ENCODE data around the gene F13A1. TPM values are rescaled to one million over a fixed set of nuclear protein-coding genes. Genes with fewer than 3 reads are reported as not detected.

F13A1 gene
- total RNA-seq, 4 donors from 2014 or later = 9.7 to 32.7 (median 17.2) TPM

- TF ChIP-seq EP300 (IDR thresholded peaks at IDR 0.05) = no peak
- TF ChIP-seq POLR2AphosphoS5 (IDR thresholded peaks at IDR 0.05) = no peak
- TF ChIP-seq CTCF (IDR thresholded peaks at IDR 0.05) = no peak
- TF ChIP-seq POLR2A (IDR thresholded peaks at IDR 0.05) = no peak
- Histone ChIP-seq H3K4me1 (no peaks in the 10 kb centered on the region), H3K27ac (peak overlapping the region; percentile 52), H3K4me3 (no peak overlapping the region), H3K27me3 (no peaks in the 10 kb centered on the region), H3K9me3 (no peaks in the 10 kb centered on the region), H3K36me3 (no peaks in the 10 kb centered on the region)
- WGBS = 70% methylated on average over 2 of the region's 3 CpGs
- DNase-seq (ENCODE audit: low spot score in 2 of 2) = no peak
Observed at GRCh38 chr6:6218759-6219085, 101.7 kb downstream of the F13A1 start.

GRCh38 chr6:6217855-6218758 is 102.4 kb downstream of the F13A1 start:
- H3K36me3 ChIP-seq = no peaks in the 10 kb centered on the region
- H3K27me3 ChIP-seq = no peaks in the 10 kb centered on the region
- DNase-seq (ENCODE audit: low spot score in 2 of 2) = no peak
- no peaks in the 10 kb centered on the region for H3K9me3 ChIP-seq
- no peaks in the 10 kb centered on the region for H3K4me1 ChIP-seq
- H3K4me3 ChIP-seq = no peak overlapping the region
- TF ChIP-seq POLR2AphosphoS5 (IDR thresholded peaks at IDR 0.05) (no peak), CTCF (IDR thresholded peaks at IDR 0.05) (no peak), EP300 (IDR thresholded peaks at IDR 0.05) (no peak)
- 47% methylated on average over 11 of the region's 11 CpGs for WGBS
- peak overlapping the region; percentile 52 for H3K27ac ChIP-seq

- 78% methylated on average over 2 of the region's 2 CpGs for WGBS
- TF ChIP-seq POLR2A (IDR thresholded peaks at IDR 0.05) = no peak
- no peak for TF ChIP-seq CTCF (IDR thresholded peaks at IDR 0.05)
- TF ChIP-seq EP300 (IDR thresholded peaks at IDR 0.05) = no peak
- no peaks in the 10 kb centered on the region for H3K27me3 ChIP-seq
- DNase-seq (ENCODE audit: low spot score in 2 of 2) = no peak
- H3K4me1 ChIP-seq = no peaks in the 10 kb centered on the region
- H3K27ac ChIP-seq = no peak overlapping the region
- no peaks in the 10 kb centered on the region for H3K36me3 ChIP-seq
- H3K9me3 ChIP-seq = no peaks in the 10 kb centered on the region
- H3K4me3 ChIP-seq = no peak overlapping the region
Observed at GRCh38 chr6:6210994-6211393, 109.5 kb downstream of the F13A1 start.

- no peak overlapping the region for H3K27ac ChIP-seq
- TF ChIP-seq EP300 (IDR thresholded peaks at IDR 0.05) = no peak
- no peak for TF ChIP-seq CTCF (IDR thresholded peaks at IDR 0.05)
- TF ChIP-seq POLR2A (IDR thresholded peaks at IDR 0.05) = no peak
- TF ChIP-seq POLR2AphosphoS5 (IDR thresholded peaks at IDR 0.05) = no peak
- DNase-seq (ENCODE audit: low spot score in 2 of 2) = no peak
- H3K36me3 ChIP-seq = no peaks in the 10 kb centered on the region
- H3K27me3 ChIP-seq = no peaks in the 10 kb centered on the region
- no peaks in the 10 kb centered on the region for H3K4me1 ChIP-seq
- no peaks in the 10 kb centered on the region for H3K9me3 ChIP-seq
- WGBS = 89% methylated on average over 2 of the region's 2 CpGs
- no peak overlapping the region for H3K4me3 ChIP-seq
Observed at GRCh38 chr6:6202886-6203285, 117.6 kb downstream of the F13A1 start.

- Histone ChIP-seq H3K27me3 (no peaks in the 10 kb centered on the region), H3K36me3 (no peaks in the 10 kb centered on the region), H3K9me3 (no peaks in the 10 kb centered on the region), H3K4me3 (no peak overlapping the region), H3K4me1 (no peaks in the 10 kb centered on the region), H3K27ac (no peak overlapping the region)
- no peak for DNase-seq (ENCODE audit: low spot score in 2 of 2)
- TF ChIP-seq CTCF (IDR thresholded peaks at IDR 0.05) (no peak), POLR2A (IDR thresholded peaks at IDR 0.05) (no peak), POLR2AphosphoS5 (IDR thresholded peaks at IDR 0.05) (no peak), EP300 (IDR thresholded peaks at IDR 0.05) (no peak)
- WGBS = 46% methylated on average over 4 of the region's 4 CpGs
Observed at GRCh38 chr6:6201200-6201599, 119.3 kb downstream of the F13A1 start.

Measured in suprapubic skin (tissue), 4 donors.